Globus pallidus (tissue), 1 donor: ENCODE data around the gene EMILIN2.

ENCODE experiments used
- DNase-seq: peaks from one replicate; pipeline ENCODE4 v3.0.0-alpha.2; 2015; ENCODE audit warnings: low spot score

Gene EMILIN2

GRCh38 chr18:2900684-2901422 lies 54.0 kb downstream of the EMILIN2 start:
- no peak for DNase-seq

- no peak for DNase-seq
Observed at GRCh38 chr18:2901423-2901985, 54.7 kb downstream of the EMILIN2 start.

GRCh38 chr18:2902327-2902726 lies 55.5 kb downstream of the EMILIN2 start:
- DNase-seq: no peak

- peak; percentile 32 for DNase-seq
Observed at GRCh38 chr18:2903006-2903405, 56.2 kb downstream of the EMILIN2 start.

GRCh38 chr18:2905854-2906703 lies 59.3 kb downstream of the EMILIN2 start:
- no peak for DNase-seq

GRCh38 chr18:2906704-2907549 lies 60.1 kb downstream of the EMILIN2 start:
- DNase-seq: no peak

GRCh38 chr18:2907550-2908135 lies 60.8 kb downstream of the EMILIN2 start:
- DNase-seq: no peak

GRCh38 chr18:2908166-2908945 lies 61.5 kb downstream of the EMILIN2 start:
- no peak for DNase-seq

- no peak for DNase-seq
Observed at GRCh38 chr18:2908946-2909335, 62.1 kb downstream of the EMILIN2 start.

- no peak for DNase-seq
Observed at GRCh38 chr18:2909431-2910140, 62.8 kb downstream of the EMILIN2 start.

GRCh38 chr18:2910261-2910660 lies 63.5 kb downstream of the EMILIN2 start:
- no peak for DNase-seq

- no peak for DNase-seq
Observed at GRCh38 chr18:2910751-2911425, 64.1 kb downstream of the EMILIN2 start.

GRCh38 chr18:2911533-2911932 lies 64.7 kb downstream of the EMILIN2 start:
- no peak for DNase-seq

GRCh38 chr18:2912357-2913299 lies 65.8 kb downstream of the EMILIN2 start:
- no peak for DNase-seq

- no peak for DNase-seq
Observed at GRCh38 chr18:2913398-2914005, 66.7 kb downstream of the EMILIN2 start.

GRCh38 chr18:2914185-2914880 lies 67.5 kb downstream of the EMILIN2 start:
- DNase-seq: no peak

- no peak for DNase-seq
Observed at GRCh38 chr18:2914881-2915240, 68.1 kb downstream of the EMILIN2 start.
